ENCODE measurements around the gene WDR81. TPM values are rescaled to one million over a fixed set of nuclear protein-coding genes. Genes with fewer than 3 reads are reported as not detected.

WDR81 gene
- total and polyA plus RNA-seq, 2 donors = 11.8 to 37.7 TPM

- Histone ChIP-seq H3K27ac (ENCODE audit: low read depth) (peak overlapping the region; percentile 67), H3K4me3 (ENCODE audit: low read depth, low read length) (no peak overlapping the region), H3K4me1 (ENCODE audit: insufficient read depth) (no peaks in the 10 kb centered on the region), H3K36me3 (ENCODE audit: insufficient read depth) (no peaks in the 10 kb centered on the region)
- peak; percentile 70 for DNase-seq (ENCODE audit: extremely low spot score)
- 15% methylated on average over 8 of the region's 8 CpGs for WGBS
These were observed 55.1 kb downstream of the WDR81 start for GRCh38 chr17:1779571-1780131.

GRCh38 chr17:1782171-1782567, 57.7 kb downstream of the WDR81 start:
- no peak for DNase-seq (ENCODE audit: extremely low spot score)
- peak overlapping the region; percentile 82 for H3K27ac ChIP-seq (ENCODE audit: low read depth)
- H3K36me3 ChIP-seq (ENCODE audit: insufficient read depth) = no peaks in the 10 kb centered on the region
- no peak overlapping the region for H3K4me3 ChIP-seq (ENCODE audit: low read depth, low read length)
- H3K4me1 ChIP-seq (ENCODE audit: insufficient read depth) = no peaks in the 10 kb centered on the region
- 58% methylated on average over 6 of the region's 6 CpGs for WGBS

GRCh38 chr17:1783271-1783670, 58.8 kb downstream of the WDR81 start:
- H3K4me1 ChIP-seq (ENCODE audit: insufficient read depth) = no peaks in the 10 kb centered on the region
- H3K36me3 ChIP-seq (ENCODE audit: insufficient read depth) = no peaks in the 10 kb centered on the region
- WGBS = 81% methylated on average over 19 of the region's 19 CpGs
- H3K27ac ChIP-seq (ENCODE audit: low read depth) = peak overlapping the region; percentile 96
- no peak for DNase-seq (ENCODE audit: extremely low spot score)
- no peak overlapping the region for H3K4me3 ChIP-seq (ENCODE audit: low read depth, low read length)

GRCh38 chr17:1783834-1784611, 59.5 kb downstream of the WDR81 start:
- Histone ChIP-seq H3K27ac (ENCODE audit: low read depth) (peak overlapping the region; percentile 96), H3K36me3 (ENCODE audit: insufficient read depth) (no peaks in the 10 kb centered on the region), H3K4me3 (ENCODE audit: low read depth, low read length) (no peak overlapping the region), H3K4me1 (ENCODE audit: insufficient read depth) (no peaks in the 10 kb centered on the region)
- DNase-seq (ENCODE audit: extremely low spot score) = peak; percentile 51
- WGBS = 42% methylated on average over 16 of the region's 16 CpGs

- DNase-seq (ENCODE audit: extremely low spot score) = no peak
- Histone ChIP-seq H3K36me3 (ENCODE audit: insufficient read depth) (no peaks in the 10 kb centered on the region), H3K4me3 (ENCODE audit: low read depth, low read length) (no peak overlapping the region), H3K4me1 (ENCODE audit: insufficient read depth) (no peaks in the 10 kb centered on the region), H3K27ac (ENCODE audit: low read depth) (peak overlapping the region; percentile 95)
- 71% methylated on average over 4 of the region's 4 CpGs for WGBS
These were observed 61.4 kb downstream of the WDR81 start for GRCh38 chr17:1785930-1786329.

GRCh38 chr17:1786708-1787107, 62.2 kb downstream of the WDR81 start:
- H3K4me3 ChIP-seq (ENCODE audit: low read depth, low read length) = no peak overlapping the region
- no peaks in the 10 kb centered on the region for H3K36me3 ChIP-seq (ENCODE audit: insufficient read depth)
- 72% methylated on average over 7 of the region's 7 CpGs for WGBS
- no peak for DNase-seq (ENCODE audit: extremely low spot score)
- H3K27ac ChIP-seq (ENCODE audit: low read depth) = peak overlapping the region; percentile 95
- no peaks in the 10 kb centered on the region for H3K4me1 ChIP-seq (ENCODE audit: insufficient read depth)

- Histone ChIP-seq H3K4me3 (ENCODE audit: low read depth, low read length) (no peak overlapping the region), H3K27ac (ENCODE audit: low read depth) (peak overlapping the region; percentile 95), H3K36me3 (ENCODE audit: insufficient read depth) (no peaks in the 10 kb centered on the region), H3K4me1 (ENCODE audit: insufficient read depth) (no peaks in the 10 kb centered on the region)
- DNase-seq (ENCODE audit: extremely low spot score) = no peak
- WGBS = 60% methylated on average over 16 of the region's 16 CpGs
These were observed 62.9 kb downstream of the WDR81 start for GRCh38 chr17:1787301-1787902.

Other genes with a start within 250 kb of the WDR81 start
- 76.8 TPM for gene MYO1C, start 232.0 kb upstream of the WDR81 start, total RNA-seq
- gene MYO1C, start 232.0 kb upstream of the WDR81 start, polyA plus RNA-seq = 125 TPM
- gene INPP5K, start 208.1 kb upstream of the WDR81 start, total RNA-seq = 29.7 TPM
- gene INPP5K, start 208.1 kb upstream of the WDR81 start, polyA plus RNA-seq = 37.2 TPM
- 11.7 TPM for gene PITPNA, start 161.9 kb upstream of the WDR81 start, total RNA-seq
- gene PITPNA, start 161.9 kb upstream of the WDR81 start, polyA plus RNA-seq = 42.8 TPM
- 6.8 TPM for gene SLC43A2, start 95.9 kb upstream of the WDR81 start, total RNA-seq
- gene SLC43A2, start 95.9 kb upstream of the WDR81 start, polyA plus RNA-seq = 19.6 TPM
- gene SCARF1, start 79.0 kb upstream of the WDR81 start, total RNA-seq = 10.7 TPM
- gene SCARF1, start 79.0 kb upstream of the WDR81 start, polyA plus RNA-seq = 9.3 TPM
- gene RILP, start 74.8 kb upstream of the WDR81 start, total RNA-seq = 6.5 TPM
- 16.1 TPM for gene RILP, start 74.8 kb upstream of the WDR81 start, polyA plus RNA-seq
- gene PRPF8, start 39.8 kb upstream of the WDR81 start, total RNA-seq = 107 TPM
- 125 TPM for gene PRPF8, start 39.8 kb upstream of the WDR81 start, polyA plus RNA-seq
- gene TLCD2, start 14.3 kb upstream of the WDR81 start, total RNA-seq = 3.8 TPM
- gene TLCD2, start 14.3 kb upstream of the WDR81 start, polyA plus RNA-seq = 4.6 TPM
- 0.37 TPM for gene SERPINF2, start 18.2 kb downstream of the WDR81 start, total RNA-seq
- 21.3 TPM for gene SERPINF2, start 18.2 kb downstream of the WDR81 start, polyA plus RNA-seq
- 303 TPM for gene SERPINF1, start 37.4 kb downstream of the WDR81 start, total RNA-seq
- gene SERPINF1, start 37.4 kb downstream of the WDR81 start, polyA plus RNA-seq = 701 TPM
- gene SMYD4, start 105.2 kb downstream of the WDR81 start, total RNA-seq = 14.1 TPM
- gene SMYD4, start 105.2 kb downstream of the WDR81 start, polyA plus RNA-seq = 12.8 TPM
- 23.9 TPM for gene RPA1, start 105.3 kb downstream of the WDR81 start, total RNA-seq
- 46.3 TPM for gene RPA1, start 105.3 kb downstream of the WDR81 start, polyA plus RNA-seq

Data from urinary bladder (tissue), 4 donors.